ENCODE data around the gene SH3GL1. TPM values are rescaled to one million over a fixed set of nuclear protein-coding genes. Genes with fewer than 3 reads are reported as not detected.

Gene SH3GL1
- polyA plus RNA-seq, 2 of the 4 experiments (the other 2 are of a cell fraction): 20.1 to 34.7 TPM

DNA sequence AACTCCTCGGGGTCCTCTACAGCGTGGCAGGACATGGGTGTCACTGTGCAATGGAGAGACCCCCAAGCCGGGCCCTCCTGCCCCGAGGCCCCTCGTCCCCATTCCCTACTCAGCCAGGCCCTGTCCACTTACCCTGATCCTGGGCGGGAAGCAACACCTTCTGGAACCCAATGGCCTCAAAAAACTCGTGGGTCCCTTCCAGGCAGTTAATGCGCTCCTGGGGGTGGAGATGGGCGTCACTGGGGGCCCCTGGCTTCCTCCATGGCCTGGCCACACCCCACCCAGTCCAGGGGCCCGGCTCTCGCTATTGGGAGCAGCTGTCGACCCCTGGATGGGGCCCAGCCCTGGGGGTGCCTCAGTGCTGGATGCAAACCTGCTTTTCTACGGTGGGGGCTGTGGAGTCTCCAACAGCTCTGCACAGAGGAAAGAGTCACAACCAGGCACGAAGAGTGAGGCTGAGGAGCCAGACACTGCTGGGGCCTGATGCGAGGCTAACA lies 46.4 kb upstream of the SH3GL1 start:
- no peak overlapping the region for H3K4me2 ChIP-seq
- POLR2A ChIA-PET: no interaction called here
- WGBS (ENCODE audit: missing lambda C conversion rate): 86% methylated on average over 11 of the region's 15 CpGs

DNA sequence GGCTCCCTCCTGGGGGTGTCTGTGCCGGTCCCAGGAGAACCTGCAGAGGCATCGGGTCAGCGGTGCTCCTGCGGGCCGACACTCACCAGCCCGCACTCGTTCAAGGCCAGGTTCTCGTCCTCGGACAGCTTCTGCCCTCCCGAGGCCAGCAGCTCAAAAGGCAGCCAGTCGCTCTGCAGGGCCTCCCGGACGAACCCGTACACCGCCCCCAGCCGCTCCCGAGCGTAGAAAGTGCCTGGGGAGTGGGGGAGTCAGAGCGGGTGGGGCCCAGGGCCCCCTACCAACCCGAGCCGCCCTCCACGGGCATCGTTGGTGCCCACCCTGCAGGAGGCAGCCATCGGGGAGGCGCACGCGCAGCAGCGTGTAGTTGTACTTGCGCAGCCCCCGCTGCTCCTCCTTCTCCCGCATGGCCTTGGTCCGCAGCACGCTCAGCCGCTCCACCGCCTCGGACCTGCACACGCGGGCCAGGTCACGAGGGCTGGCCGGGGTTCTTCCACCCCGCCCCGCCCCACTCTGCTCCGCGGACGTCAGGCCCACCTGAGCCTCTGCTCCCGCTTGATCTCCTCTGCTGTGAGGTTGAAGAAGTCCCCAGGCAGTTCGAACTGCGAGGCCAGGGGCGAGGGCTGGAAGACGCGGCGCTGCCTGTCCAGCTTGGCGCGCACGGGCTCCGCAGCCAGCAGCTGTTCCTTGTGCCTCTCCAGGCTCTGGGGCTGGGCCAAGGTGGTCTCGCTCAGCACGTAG lies 45.8 kb upstream of the SH3GL1 start:
- ChIA-PET POLR2A (no interaction called here), CTCF (interaction anchor here (1.2 kb wide), 1 partner anchor 45 kb away, joined by 7 read pairs; the partner anchor contains the start of gene SH3GL1)
- no peak overlapping the region for H3K4me2 ChIP-seq
- FAIRE-seq (no peak), ATAC-seq (no peak), DNase-seq (ENCODE audit: low read depth in 1 of 2, low spot score in 1 of 2) (no peak)
- no peaks in the 10 kb centered on the region for H3K4me1 ChIP-seq
- no peaks in the 10 kb centered on the region for H3K9me3 ChIP-seq
- no peak overlapping the region for H3K27ac ChIP-seq
- WGBS (ENCODE audit: missing lambda C conversion rate): 95% methylated on average over 20 of the region's 58 CpGs
- TF ChIP-seq BHLHE40 (IDR thresholded peaks at IDR 0.05; ENCODE audit: low read depth, low read length): no peak
- TF ChIP-seq RNF2 (IDR thresholded peaks at IDR 0.05; ENCODE audit: borderline replicate concordance, low read depth): no peak
- TF ChIP-seq, protein P1, sequence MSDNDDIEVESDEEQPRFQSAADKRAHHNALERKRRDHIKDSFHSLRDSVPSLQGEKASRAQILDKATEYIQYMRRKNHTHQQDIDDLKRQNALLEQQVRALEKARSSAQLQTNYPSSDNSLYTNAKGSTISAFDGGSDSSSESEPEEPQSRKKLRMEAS (IDR thresholded peaks at IDR 0.05): no peak
- no peak for TF ChIP-seq ELK1 (IDR thresholded peaks at IDR 0.05; ENCODE audit: low read depth, low read length)
- no peak overlapping the region for H3K4me3 ChIP-seq

More for the DNA sequence above, 46.4 kb upstream of the SH3GL1 start:
- no peak overlapping the region for H3K4me3 ChIP-seq
- CTCF ChIA-PET: interaction anchor here (1.9 kb wide), 1 partner anchor 78 kb away, joined by 4 read pairs; no protein-coding TSS in a partner anchor
- ATAC-seq (no peak), DNase-seq (ENCODE audit: low read depth in 1 of 2, low spot score in 1 of 2) (no peak), FAIRE-seq (no peak)
- H3K4me1 ChIP-seq: no peaks in the 10 kb centered on the region
- TF ChIP-seq HOXA7 (CRISPR knock-in tag; IDR thresholded peaks at IDR 0.05): no peak
- TF ChIP-seq CBX8 (IDR thresholded peaks at IDR 0.05): no peak
- TF ChIP-seq, protein P2, sequence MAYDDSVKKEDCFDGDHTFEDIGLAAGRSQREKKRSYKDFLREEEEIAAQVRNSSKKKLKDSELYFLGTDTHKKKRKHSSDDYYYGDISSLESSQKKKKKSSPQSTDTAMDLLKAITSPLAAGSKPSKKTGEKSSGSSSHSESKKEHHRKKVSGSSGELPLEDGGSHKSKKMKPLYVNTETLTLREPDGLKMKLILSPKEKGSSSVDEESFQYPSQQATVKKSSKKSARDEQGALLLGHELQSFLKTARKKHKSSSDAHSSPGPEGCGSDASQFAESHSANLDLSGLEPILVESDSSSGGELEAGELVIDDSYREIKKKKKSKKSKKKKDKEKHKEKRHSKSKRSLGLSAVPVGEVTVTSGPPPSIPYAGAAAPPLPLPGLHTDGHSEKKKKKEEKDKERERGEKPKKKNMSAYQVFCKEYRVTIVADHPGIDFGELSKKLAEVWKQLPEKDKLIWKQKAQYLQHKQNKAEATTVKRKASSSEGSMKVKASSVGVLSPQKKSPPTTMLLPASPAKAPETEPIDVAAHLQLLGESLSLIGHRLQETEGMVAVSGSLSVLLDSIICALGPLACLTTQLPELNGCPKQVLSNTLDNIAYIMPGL (CRISPR knock-in tag; IDR thresholded peaks at IDR 0.05; ENCODE audit: borderline replicate concordance): no peak
- TF ChIP-seq SREBF2 (IDR thresholded peaks at IDR 0.05): no peak
- TF ChIP-seq ZFP36 (IDR thresholded peaks at IDR 0.05; ENCODE audit: borderline replicate concordance, partially characterized antibody): no peak
- TF ChIP-seq FOXS1 (CRISPR knock-in tag; IDR thresholded peaks at IDR 0.05): no peak
- no peak for TF ChIP-seq POLR2A (IDR thresholded peaks at IDR 0.05; ENCODE audit: low read length)
- TF ChIP-seq ZC3H11A (IDR thresholded peaks at IDR 0.05): no peak
- no peak for TF ChIP-seq HOXB5 (CRISPR knock-in tag; IDR thresholded peaks at IDR 0.05)
- H3K27ac ChIP-seq: no peak overlapping the region
- H3K9me3 ChIP-seq: no peaks in the 10 kb centered on the region

DNA sequence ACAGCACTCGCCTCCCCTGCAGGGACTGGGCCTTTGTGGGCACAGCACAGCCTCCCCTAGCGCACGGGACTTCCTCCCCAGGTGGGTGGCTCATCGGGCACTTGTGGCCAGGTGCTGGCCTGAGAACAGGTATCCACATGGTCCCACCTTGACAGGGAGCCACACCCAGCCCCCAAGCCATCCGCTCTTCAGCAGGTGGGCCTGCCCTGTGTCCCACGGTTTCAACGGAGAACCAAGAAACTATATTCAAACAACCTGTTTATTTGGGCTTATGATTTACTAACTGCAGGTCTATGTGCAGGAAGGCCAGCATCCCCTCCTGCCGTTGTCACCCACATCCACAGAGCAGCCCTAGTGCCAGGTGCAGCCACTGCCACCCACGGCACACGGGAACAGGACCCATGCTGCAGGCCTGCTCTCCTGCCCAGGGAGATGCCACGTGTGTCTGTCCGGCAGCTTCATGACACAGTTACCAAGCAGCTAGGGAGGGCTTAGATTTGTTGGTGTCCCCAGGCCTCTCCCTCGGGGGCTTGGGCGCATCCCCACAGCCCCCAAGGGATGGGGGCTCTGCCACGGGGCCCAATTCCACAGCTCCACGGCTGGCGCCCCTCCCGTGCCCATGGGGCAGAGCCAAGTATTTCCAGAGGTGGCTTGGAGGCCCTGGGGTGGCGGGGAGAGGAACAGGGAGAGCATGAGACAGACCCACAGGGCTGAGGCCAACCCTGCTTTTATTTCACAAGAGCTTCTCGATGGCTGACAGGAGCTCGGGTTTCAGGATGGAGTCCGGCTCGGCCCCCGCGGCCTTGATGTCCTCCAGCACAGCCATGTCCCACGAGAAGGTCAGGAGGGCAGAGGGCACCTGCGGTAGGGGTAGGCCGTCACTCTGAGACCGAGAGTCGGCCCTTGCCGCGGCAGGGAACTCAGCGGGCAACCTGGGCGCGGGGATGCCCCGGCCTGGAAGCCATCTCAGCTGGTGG lies 44.7 kb upstream of the SH3GL1 start:
- no peak overlapping the region for H3K4me2 ChIP-seq
- H3K27ac ChIP-seq: no peak overlapping the region
- H3K4me1 ChIP-seq: no peaks in the 10 kb centered on the region
- CTCF ChIA-PET: interaction anchor here (0.5 to 1.2 kb wide), 2 partner anchors 13 to 44 kb away, joined by 3 to 7 read pairs; partner anchors contain the start of gene SH3GL1
- peak in 1 of 2 experiments; percentile 11; a peak in 3 of 6 replicates for ATAC-seq
- FAIRE-seq: no peak
- no peaks in the 10 kb centered on the region for H3K9me3 ChIP-seq
- TF ChIP-seq FOXS1 (CRISPR knock-in tag; IDR thresholded peaks at IDR 0.05) (no peak), HOXA7 (CRISPR knock-in tag; IDR thresholded peaks at IDR 0.05) (no peak)
- TF ChIP-seq, protein P3, sequence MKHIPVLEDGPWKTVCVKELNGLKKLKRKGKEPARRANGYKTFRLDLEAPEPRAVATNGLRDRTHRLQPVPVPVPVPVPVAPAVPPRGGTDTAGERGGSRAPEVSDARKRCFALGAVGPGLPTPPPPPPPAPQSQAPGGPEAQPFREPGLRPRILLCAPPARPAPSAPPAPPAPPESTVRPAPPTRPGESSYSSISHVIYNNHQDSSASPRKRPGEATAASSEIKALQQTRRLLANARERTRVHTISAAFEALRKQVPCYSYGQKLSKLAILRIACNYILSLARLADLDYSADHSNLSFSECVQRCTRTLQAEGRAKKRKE (CRISPR knock-in tag; IDR thresholded peaks at IDR 0.05; ENCODE audit: low read depth): no peak
- TF ChIP-seq, protein P4, sequence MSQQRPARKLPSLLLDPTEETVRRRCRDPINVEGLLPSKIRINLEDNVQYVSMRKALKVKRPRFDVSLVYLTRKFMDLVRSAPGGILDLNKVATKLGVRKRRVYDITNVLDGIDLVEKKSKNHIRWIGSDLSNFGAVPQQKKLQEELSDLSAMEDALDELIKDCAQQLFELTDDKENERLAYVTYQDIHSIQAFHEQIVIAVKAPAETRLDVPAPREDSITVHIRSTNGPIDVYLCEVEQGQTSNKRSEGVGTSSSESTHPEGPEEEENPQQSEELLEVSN (IDR thresholded peaks at IDR 0.05; ENCODE audit: borderline replicate concordance, low read depth): no peak
- DNase-seq (ENCODE audit: low read depth in 1 of 2, low spot score in 1 of 2): no peak
- H3K4me3 ChIP-seq: no peak overlapping the region
- POLR2A ChIA-PET: no interaction called here
- WGBS (ENCODE audit: missing lambda C conversion rate): 84% methylated on average over 21 of the region's 36 CpGs
